Smooth muscle cell (in vitro differentiated cells): ENCODE results near the gene BTBD2. TPM values are rescaled to one million over a fixed set of nuclear protein-coding genes. Genes with fewer than 3 reads are reported as not detected.

Experiments used
- DNase-seq: peaks from one replicate; lab custom pipeline; 2025; ENCODE audit not compliant: unreplicated experiment; lab: John Stamatoyannopoulos, UW
- H2AFZ ChIP-seq: fragments of 200-600 bp; sonication (generic); 2 replicates; pipeline ENCODE4 v1.6.0; 2016; ENCODE audit warnings: antibody characterized with exemption, low read depth, mild to moderate bottlenecking
- H3F3A ChIP-seq: fragments of 200-600 bp; sonication (generic); 2 replicates; pipeline ENCODE4 v1.6.0; 2017; ENCODE audit warnings: antibody characterized with exemption, low read depth
- H3K27ac ChIP-seq: fragments of 200-600 bp; sonication (generic); 2 replicates; pipeline ENCODE4 v1.5.1; 2016; ENCODE audit warnings: low read depth, mild to moderate bottlenecking
- H3K27me3 ChIP-seq: fragments of 200-600 bp; sonication (generic); 2 replicates; pipeline ENCODE4 v1.6.1; 2016; ENCODE audit warnings: low read depth, mild to moderate bottlenecking
- H3K36me3 ChIP-seq: fragments of 200-600 bp; sonication (generic); 2 replicates; pipeline ENCODE4 v1.5.1; 2016; ENCODE audit warnings: low read depth
- H3K4me1 ChIP-seq: fragments of 200-600 bp; sonication (generic); 2 replicates; pipeline ENCODE4 v1.5.1; 2016; ENCODE audit warnings: low read depth
- H3K4me2 ChIP-seq: fragments of 200-600 bp; sonication (generic); 2 replicates; pipeline ENCODE4 v1.6.0; 2016; ENCODE audit warnings: mild to moderate bottlenecking
- H3K4me3 ChIP-seq: fragments of 200-600 bp; sonication (generic); 2 replicates; pipeline ENCODE4 v1.5.1; 2016; ENCODE audit warnings: mild to moderate bottlenecking
- H3K79me2 ChIP-seq: fragments of 200-600 bp; sonication (generic); 2 replicates; pipeline ENCODE4 v1.6.0; 2016; ENCODE audit warnings: low read depth, mild to moderate bottlenecking
- H3K9ac ChIP-seq: fragments of 200-600 bp; sonication (generic); 2 replicates; pipeline ENCODE4 v1.6.0; 2016; ENCODE audit warnings: low read depth
- H3K9me3 ChIP-seq: fragments of 200-600 bp; sonication (generic); replicated peaks from 2 replicates; pipeline ENCODE4 v1.5.1; 2016; ENCODE audit warnings: low read depth
- H4K20me1 ChIP-seq: fragments of 200-600 bp; sonication (generic); 2 replicates; pipeline ENCODE4 v1.6.0; 2016; ENCODE audit warnings: low read depth
- WGBS: methylation state at CpG from one replicate; pipeline ENCODE4 v1.1.7; 2016; ENCODE audit warnings: low lambda C conversion rate; 5-methylcytosine and 5-hydroxymethylcytosine counted together
- polyA plus RNA-seq: library from polyadenylated mRNA; unstranded; fragments of >200 nt; fragmentation: Nextera tagmentation; extraction: Ambion mirVana; gene quantifications from 2 replicates; pipeline ENCODE4 v1.2.1, GENCODE V29; 2016
- total RNA-seq: library from RNA; depleted of rRNA; stranded (reverse); fragments of >200 nt; gene quantifications from 2 replicates; pipeline ENCODE4 v1.2.3, GENCODE V29; 2014
- TF ChIP-seq, protein P1 (sequence below): fragments of 200-600 bp; sonication (generic); IDR thresholded peaks from 2 replicates; pipeline ENCODE4 v1.5.1; 2017; ENCODE audit warnings: borderline replicate concordance, mild to moderate bottlenecking, antibody characterized with exemption; ENCODE audit not compliant: insufficient read depth, poor library complexity, severe bottlenecking

Gene BTBD2
- total RNA-seq: 37.8 and 45.2 TPM in 2 replicates
- polyA plus RNA-seq: 63.2 and 69.8 TPM in 2 replicates

DNA sequence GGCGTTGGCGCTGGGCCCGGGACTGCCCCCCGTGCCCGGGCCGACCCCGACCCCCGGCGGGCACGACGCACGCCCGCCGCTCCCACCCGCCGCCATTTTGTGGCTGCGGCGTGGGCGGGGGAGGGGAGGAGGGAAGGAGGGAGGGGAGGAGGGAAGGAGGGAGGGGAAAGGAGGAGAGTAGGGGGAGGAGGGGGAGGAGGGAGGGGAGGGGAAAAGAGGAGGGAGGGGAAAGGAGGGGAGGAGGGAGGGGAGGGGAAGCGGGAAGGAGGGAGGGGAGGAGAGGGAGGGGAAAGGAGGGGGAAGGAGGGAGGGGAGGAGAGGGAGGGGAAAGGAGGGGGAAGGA lies at the start of gene BTBD2:
BTBD2 (minus strand) TSS at position 107 of the 343 bp plus-strand sequence; CDS start at position 96, 11 bp downstream.
- Histone ChIP-seq H3K4me3 (peak within 1 kb of the TSS; percentile 57), H2AFZ (no peak within 1 kb of the TSS), H3K9ac (no peak within 1 kb of the TSS), H3K36me3 (no peaks in the 10 kb centered on the region), H3K27ac (no peak within 1 kb of the TSS), H4K20me1 (peaks cover 14% of the 10 kb centered on the region), H3K9me3 (no peaks in the 10 kb centered on the region), H3K27me3 (no peaks in the 10 kb centered on the region), H3F3A (no peaks in the 10 kb centered on the region), H3K4me2 (peak within 1 kb of the TSS; percentile 90), H3K4me1 (peaks cover 3% of the 10 kb centered on the region), H3K79me2 (peaks cover 4% of the 10 kb centered on the region)
- no peak for DNase-seq
- TF ChIP-seq, protein P1, sequence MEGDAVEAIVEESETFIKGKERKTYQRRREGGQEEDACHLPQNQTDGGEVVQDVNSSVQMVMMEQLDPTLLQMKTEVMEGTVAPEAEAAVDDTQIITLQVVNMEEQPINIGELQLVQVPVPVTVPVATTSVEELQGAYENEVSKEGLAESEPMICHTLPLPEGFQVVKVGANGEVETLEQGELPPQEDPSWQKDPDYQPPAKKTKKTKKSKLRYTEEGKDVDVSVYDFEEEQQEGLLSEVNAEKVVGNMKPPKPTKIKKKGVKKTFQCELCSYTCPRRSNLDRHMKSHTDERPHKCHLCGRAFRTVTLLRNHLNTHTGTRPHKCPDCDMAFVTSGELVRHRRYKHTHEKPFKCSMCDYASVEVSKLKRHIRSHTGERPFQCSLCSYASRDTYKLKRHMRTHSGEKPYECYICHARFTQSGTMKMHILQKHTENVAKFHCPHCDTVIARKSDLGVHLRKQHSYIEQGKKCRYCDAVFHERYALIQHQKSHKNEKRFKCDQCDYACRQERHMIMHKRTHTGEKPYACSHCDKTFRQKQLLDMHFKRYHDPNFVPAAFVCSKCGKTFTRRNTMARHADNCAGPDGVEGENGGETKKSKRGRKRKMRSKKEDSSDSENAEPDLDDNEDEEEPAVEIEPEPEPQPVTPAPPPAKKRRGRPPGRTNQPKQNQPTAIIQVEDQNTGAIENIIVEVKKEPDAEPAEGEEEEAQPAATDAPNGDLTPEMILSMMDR: no peak
- WGBS: no CpG with 5 or more reads among the region's 20 CpGs

DNA sequence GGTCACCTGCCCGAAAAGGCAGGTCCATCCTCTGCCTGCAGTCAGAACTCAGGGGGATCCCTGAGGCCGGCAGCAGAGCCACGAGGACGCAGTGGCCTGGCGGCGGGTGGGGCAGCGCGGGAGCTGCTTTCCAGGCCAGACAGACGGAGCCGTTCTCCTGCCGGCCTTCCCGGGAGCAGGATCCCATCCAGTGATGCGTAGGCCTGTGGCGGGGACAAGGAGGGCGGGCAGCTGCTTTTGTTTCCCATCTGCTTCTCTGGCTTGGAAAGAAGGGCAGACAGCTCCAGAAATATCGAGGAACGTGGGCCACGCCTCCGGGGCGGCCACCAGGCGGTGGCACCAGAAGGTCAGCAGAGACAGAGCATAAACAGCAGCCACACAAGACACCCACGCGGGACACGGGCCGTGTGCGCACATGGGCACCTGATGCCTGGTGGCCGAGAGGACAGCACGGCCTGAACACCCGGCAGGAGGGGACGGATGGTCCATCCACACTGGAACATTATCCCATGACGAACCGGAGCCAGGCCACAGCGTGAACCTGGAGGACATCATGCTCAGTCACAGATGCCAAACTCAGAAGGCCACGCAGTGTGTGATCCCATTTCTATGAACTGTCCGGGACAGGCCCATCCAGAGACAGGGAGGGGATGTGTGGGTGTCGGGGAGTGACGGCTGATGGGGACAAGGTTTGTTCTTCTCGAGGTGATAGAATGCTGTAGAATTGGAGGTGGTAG lies 49.4 kb upstream of the BTBD2 start:
- H3K27ac ChIP-seq: no peak overlapping the region
- H3K79me2 ChIP-seq: no peaks in the 10 kb centered on the region
- TF ChIP-seq, protein P1: no peak
- no peaks in the 10 kb centered on the region for H3K27me3 ChIP-seq
- 93% methylated on average over 38 of the region's 38 CpGs for WGBS
- peaks cover 10% of the 10 kb centered on the region for H3K4me1 ChIP-seq
- H2AFZ ChIP-seq: no peak overlapping the region
- DNase-seq: no peak
- H3K9ac ChIP-seq: no peak overlapping the region
- H3F3A ChIP-seq: peaks cover 6% of the 10 kb centered on the region
- H3K4me3 ChIP-seq: no peak overlapping the region
- no peaks in the 10 kb centered on the region for H4K20me1 ChIP-seq
- H3K36me3 ChIP-seq: no peaks in the 10 kb centered on the region
- H3K9me3 ChIP-seq: no peaks in the 10 kb centered on the region
- H3K4me2 ChIP-seq: no peak overlapping the region

DNA sequence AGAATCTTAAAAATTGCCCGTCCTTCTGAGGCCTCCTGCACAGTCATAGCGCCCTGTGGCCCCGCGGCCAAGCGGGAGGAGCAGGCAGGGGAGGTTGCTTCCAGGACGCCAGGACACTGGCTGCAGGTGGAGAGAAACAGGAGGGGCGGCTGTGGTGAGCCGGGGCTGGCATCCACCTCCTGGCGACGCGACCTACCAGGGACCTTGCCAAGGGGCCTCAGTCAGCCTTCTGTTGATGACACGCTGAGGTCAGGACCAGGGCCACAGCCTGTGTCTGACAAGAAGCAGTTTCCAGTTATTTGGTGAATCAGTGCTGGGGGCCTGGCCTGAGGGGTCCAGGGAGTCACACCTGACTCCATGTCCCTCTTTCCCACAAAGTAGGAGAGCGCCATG lies 48.9 kb upstream of the BTBD2 start:
- Histone ChIP-seq H4K20me1 (no peaks in the 10 kb centered on the region), H3K4me2 (no peak overlapping the region), H3K9ac (no peak overlapping the region), H3K4me1 (peaks cover 14% of the 10 kb centered on the region), H3K4me3 (no peak overlapping the region), H2AFZ (no peak overlapping the region), H3K27me3 (no peaks in the 10 kb centered on the region), H3F3A (peaks cover 8% of the 10 kb centered on the region), H3K27ac (no peak overlapping the region), H3K79me2 (no peaks in the 10 kb centered on the region), H3K9me3 (no peaks in the 10 kb centered on the region), H3K36me3 (no peaks in the 10 kb centered on the region)
- no peak for DNase-seq
- TF ChIP-seq, protein P1: no peak
- 95% methylated on average over 13 of the region's 13 CpGs for WGBS

DNA sequence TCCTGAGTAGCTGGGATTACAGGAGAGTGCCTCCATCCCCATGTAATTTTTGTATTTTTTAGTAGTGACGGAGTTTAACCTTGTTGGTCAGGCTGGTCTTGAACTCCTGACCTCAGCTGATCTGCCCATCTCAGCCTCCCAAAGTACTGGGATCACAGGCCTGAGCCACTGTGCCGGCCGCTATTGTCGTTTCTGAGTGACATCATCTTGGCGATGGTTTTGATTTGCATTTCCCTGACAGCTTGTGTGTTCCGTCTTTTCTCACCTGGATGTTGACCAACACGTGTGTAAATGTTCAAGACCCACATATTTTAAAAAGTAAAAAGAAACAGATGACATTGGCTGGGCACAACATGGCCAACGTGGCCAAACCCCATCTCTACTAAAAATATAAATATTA lies 48.3 kb upstream of the BTBD2 start:
- peaks cover 8% of the 10 kb centered on the region for H3F3A ChIP-seq
- no peak for DNase-seq
- 94% methylated on average over 8 of the region's 8 CpGs for WGBS
- no peak overlapping the region for H3K4me2 ChIP-seq
- no peaks in the 10 kb centered on the region for H3K9me3 ChIP-seq
- H3K27me3 ChIP-seq: no peaks in the 10 kb centered on the region
- TF ChIP-seq, protein P1: no peak
- no peaks in the 10 kb centered on the region for H4K20me1 ChIP-seq
- H2AFZ ChIP-seq: no peak overlapping the region
- no peaks in the 10 kb centered on the region for H3K79me2 ChIP-seq
- no peak overlapping the region for H3K27ac ChIP-seq
- H3K4me1 ChIP-seq: peaks cover 18% of the 10 kb centered on the region
- no peak overlapping the region for H3K9ac ChIP-seq
- H3K36me3 ChIP-seq: no peaks in the 10 kb centered on the region
- H3K4me3 ChIP-seq: no peak overlapping the region
